HepG2 (cell line): ENCODE data around the gene ADAM15. TPM values are rescaled to one million over a fixed set of nuclear protein-coding genes. Genes with fewer than 3 reads are reported as not detected.

Experiments
- ATF1 ChIP-seq: IDR thresholded peaks from 2 replicates; pipeline ENCODE4 v1.6.1; 2016; ENCODE audit warnings: mild to moderate bottlenecking, control low read depth
- ATF4 ChIP-seq, 2 experiments: fragments of 450-650 bp in 1 of 2; sonication (generic) in 1 of 2; formaldehyde crosslinking; IDR thresholded peaks; 2 replicates each; pipeline versions ENCODE4 v1.5.0 to v1.8.0; 2020 to 2022; ENCODE audit warnings: mild to moderate bottlenecking in 1 of 2, missing genetic modification reagents in 1 of 2
- ATF5 ChIP-seq: sonication (generic); formaldehyde crosslinking; IDR thresholded peaks from 2 replicates; pipeline ENCODE4 v1.4.0; 2020; ENCODE audit warnings: mild to moderate bottlenecking, low read depth, missing genetic modification reagents
- CENPBD1 ChIP-seq: sonication (generic); formaldehyde crosslinking; IDR thresholded peaks from 2 replicates; pipeline ENCODE4 v1.8.0; 2022; ENCODE audit warnings: missing genetic modification reagents, low read depth, mild to moderate bottlenecking, borderline replicate concordance
- FOXA1 ChIP-seq, 2 experiments: fragments of 450-650 bp in 1 of 2; sonication (generic) in 1 of 2; formaldehyde crosslinking in 1 of 2; IDR thresholded peaks; 2 replicates each; pipeline versions ENCODE4 v1.4.0 to v1.6.1; 2016 to 2020; ENCODE audit warnings: missing genetic modification reagents in 1 of 2
- HMGA1 ChIP-seq: sonication (generic); formaldehyde crosslinking; conservative IDR thresholded peaks from 2 replicates; pipeline ENCODE4 v1.4.0; 2020; ENCODE audit warnings: missing genetic modification reagents
- HNF1B ChIP-seq: sonication (generic); formaldehyde crosslinking; IDR thresholded peaks from 2 replicates; pipeline ENCODE4 v1.5.1; 2020; ENCODE audit warnings: mild to moderate bottlenecking, moderate library complexity, missing genetic modification reagents
- HNF4A ChIP-seq: sonication (generic); formaldehyde crosslinking; IDR thresholded peaks from 2 replicates; pipeline ENCODE4 v1.4.0; 2020; ENCODE audit warnings: missing genetic modification reagents
- HNF4G ChIP-seq, 2 experiments: sonication (generic) in 1 of 2; formaldehyde crosslinking in 1 of 2; IDR thresholded peaks; 2 replicates each; pipeline versions ENCODE4 v1.4.0 to v1.6.1; 2011 to 2020; ENCODE audit warnings: borderline replicate concordance in 2 of 2, low read depth in 2 of 2, mild to moderate bottlenecking in 2 of 2, low read length in 1 of 2, missing genetic modification reagents in 1 of 2, moderate library complexity in 1 of 2
- HNRNPL ChIP-seq: fragments of 200-400 bp; formaldehyde crosslinking; IDR thresholded peaks from 2 replicates; pipeline ENCODE4 v1.6.1; 2017; ENCODE audit warnings: mild to moderate bottlenecking, low read depth, low read length
- IRF1 ChIP-seq: sonication (generic); formaldehyde crosslinking; IDR thresholded peaks from 2 replicates; pipeline ENCODE4 v1.4.0; 2020; ENCODE audit warnings: low read depth, mild to moderate bottlenecking, missing genetic modification reagents
- LBX2 ChIP-seq: sonication (generic); formaldehyde crosslinking; IDR thresholded peaks from 2 replicates; pipeline ENCODE4 v1.5.0; 2020; ENCODE audit warnings: missing genetic modification reagents, mild to moderate bottlenecking, borderline replicate concordance
- MAFG ChIP-seq: sonication (generic); formaldehyde crosslinking; IDR thresholded peaks from 2 replicates; pipeline ENCODE4 v1.5.1; 2020; ENCODE audit warnings: mild to moderate bottlenecking, missing genetic modification reagents
- PATZ1 ChIP-seq: sonication (generic); formaldehyde crosslinking; IDR thresholded peaks from 2 replicates; pipeline ENCODE4 v1.4.0; 2020; ENCODE audit warnings: missing genetic modification reagents
- POLR2AphosphoS2 ChIP-seq: IDR thresholded peaks from 2 replicates; pipeline ENCODE4 v1.6.1; 2011; ENCODE audit warnings: low read depth, low read length, improper control_type of control experiment
- RBFOX2 ChIP-seq: fragments of 200-400 bp; formaldehyde crosslinking; IDR thresholded peaks from 2 replicates; pipeline ENCODE4 v1.6.1; 2017; ENCODE audit warnings: low read depth, mild to moderate bottlenecking, low read length
- RBM22 ChIP-seq: fragments of 200-400 bp; formaldehyde crosslinking; optimal IDR thresholded peaks from 2 replicates; pipeline ENCODE3; 2017; ENCODE audit warnings: mild to moderate bottlenecking, low read length, moderate library complexity
- SSRP1 ChIP-seq: IDR thresholded peaks from 2 replicates; pipeline ENCODE4 v1.6.1; 2016; ENCODE audit warnings: control low read depth
- ZFP36L1 ChIP-seq: sonication (generic); formaldehyde crosslinking; IDR thresholded peaks from 2 replicates; pipeline ENCODE4 v1.8.0; 2022; ENCODE audit warnings: mild to moderate bottlenecking, missing genetic modification reagents, moderate library complexity
- ZKSCAN8 ChIP-seq: IDR thresholded peaks from 2 replicates; pipeline ENCODE4 v1.6.1; 2016; ENCODE audit warnings: borderline replicate concordance, missing genetic modification reagents, missing compliant biosample characterization
- ZNF256 ChIP-seq: sonication (generic); formaldehyde crosslinking; conservative IDR thresholded peaks from 2 replicates; pipeline ENCODE4 v1.4.0; 2020; ENCODE audit warnings: missing genetic modification reagents
- ZNF577 ChIP-seq: sonication (generic); formaldehyde crosslinking; IDR thresholded peaks from 2 replicates; pipeline ENCODE4 v1.4.0; 2020; ENCODE audit warnings: mild to moderate bottlenecking, low read depth, missing genetic modification reagents, borderline replicate concordance
- polyA plus RNA-seq, 8 experiments: library from polyadenylated mRNA; depleted of rRNA in 3 of 8; stranded (reverse) in 7 of 8; unstranded in 1 of 8; fragments of >200 nt; fragmentation: Illumina TruSeq in 4 of 8; extraction: Trizol in 4 of 8; gene quantifications; 2 replicates each; pipeline versions ENCODE4 v1.2.1 to v1.2.3, GENCODE V29; 2011 to 2016; ENCODE audit warnings: low read depth in 4 of 8, missing spikeins in 1 of 8, mixed read lengths in 1 of 8; ENCODE audit not compliant: insufficient read depth in 1 of 8
- total RNA-seq, 5 experiments: library from RNA; depleted of rRNA; stranded (reverse); fragments of >200 nt; fragmentation: Illumina TruSeq; extraction: Trizol; gene quantifications; 2 replicates each; pipeline ENCODE4 v1.2.3, GENCODE V29; 2016; ENCODE audit warnings: low read depth in 1 of 5

Gene ADAM15
- total and polyA plus RNA-seq, 2 of the 13 experiments (the other 11 are each of a cell fraction or from before 2014, with no cell fraction given), result 17.9 to 25.6 TPM

- TF ChIP-seq IRF1 (CRISPR knock-in tag), result no peak
- peak; percentile 44; the same call in 1 of the 2 replicates for TF ChIP-seq RBFOX2
- TF ChIP-seq ATF5 (CRISPR knock-in tag), result no peak
- TF ChIP-seq ZNF256, result no peak
- TF ChIP-seq SSRP1 (CRISPR knock-in tag), result no peak
- TF ChIP-seq POLR2AphosphoS2, result no peak
- TF ChIP-seq HNRNPL, result peak; percentile 98
- peak; percentile 79 for TF ChIP-seq PATZ1 (CRISPR knock-in tag)
- TF ChIP-seq LBX2 (CRISPR knock-in tag), result no peak
- TF ChIP-seq RBM22, result peak; percentile 46
- TF ChIP-seq HNF1B (CRISPR knock-in tag), result no peak
- no peak for TF ChIP-seq HMGA1 (CRISPR knock-in tag)
- TF ChIP-seq ATF4 (CRISPR knock-in tag; IDR thresholded peaks at IDR 0.05), result no peak
- no peak for TF ChIP-seq ZNF577 (CRISPR knock-in tag)
- TF ChIP-seq CENPBD1, result no peak
- no peak for TF ChIP-seq ATF1
- TF ChIP-seq ZKSCAN8 (CRISPR knock-in tag), result no peak
- TF ChIP-seq FOXA1 (IDR thresholded peaks at IDR 0.05), result no peak
- TF ChIP-seq FOXA1 (CRISPR knock-in tag; IDR thresholded peaks at IDR 0.05), result no peak
- TF ChIP-seq HNF4G (IDR thresholded peaks at IDR 0.05; ENCODE audit: borderline replicate concordance, low read depth, low read length), result peak; percentile 85
- 0 out of 2 replicates have a peak, but pooled peaks have one; percentile 27 for TF ChIP-seq HNF4G (CRISPR knock-in tag; IDR thresholded peaks at IDR 0.05; ENCODE audit: borderline replicate concordance, low read depth)
- TF ChIP-seq HNF4A (CRISPR knock-in tag), result peak; percentile 86
- no peak for TF ChIP-seq MAFG (CRISPR knock-in tag)
- no peak for TF ChIP-seq ZFP36L1 (CRISPR knock-in tag)
Observed at GRCh38 chr1:155007251-155007828, 43.8 kb upstream of the ADAM15 start (continued).
